CD14-positive monocyte (primary cell): ENCODE data around the gene OR1N1. TPM values are rescaled to one million over a fixed set of nuclear protein-coding genes. Genes with fewer than 3 reads are reported as not detected.

Source experiments
- DNase-seq, 3 donors: peaks; one replicate each; pipeline ENCODE4 v3.0.0-alpha.2; 2011 to 2022
- H2AFZ ChIP-seq: 2 replicates; pipeline ENCODE4 v1.6.0; 2012; ENCODE audit warnings: mild to moderate bottlenecking, low read depth, low read length, inconsistent platforms; ENCODE audit not compliant: insufficient read depth, poor library complexity, severe bottlenecking
- H3K27ac ChIP-seq, 2 donors: 1 replicate in 1 of 2; 2 replicates in 1 of 2; pipeline ENCODE4 v1.5.1; 2012 to 2013; ENCODE audit warnings: low read length in 2 of 2, control low read depth in 1 of 2, inconsistent platforms in 1 of 2, low read depth in 1 of 2, mild to moderate bottlenecking in 1 of 2
- H3K27me3 ChIP-seq, 2 donors: one replicate each; pipeline versions ENCODE4 v1.6.0 to v1.6.1; 2011 to 2013; ENCODE audit warnings: low read length in 2 of 2; ENCODE audit not compliant: control insufficient read depth in 2 of 2, insufficient read depth in 2 of 2
- H3K36me3 ChIP-seq, 2 donors: replicated peaks in 1 of 2; 1 replicate in 1 of 2; 2 replicates in 1 of 2; pipeline versions ENCODE4 v1.5.1 to v1.6.1; 2012 to 2013; ENCODE audit warnings: low read length in 2 of 2, control low read depth in 1 of 2, inconsistent platforms in 1 of 2, mild to moderate bottlenecking in 1 of 2; ENCODE audit not compliant: insufficient read depth in 2 of 2, control insufficient read depth in 1 of 2
- H3K4me1 ChIP-seq, 2 donors: 1 replicate in 1 of 2; 2 replicates in 1 of 2; pipeline versions ENCODE4 v1.5.1 to v1.6.1; 2012 to 2013; ENCODE audit warnings: low read length in 2 of 2, control low read depth in 1 of 2, inconsistent platforms in 1 of 2, mild to moderate bottlenecking in 1 of 2, moderate library complexity in 1 of 2; ENCODE audit not compliant: insufficient read depth in 2 of 2, control insufficient read depth in 1 of 2
- H3K4me2 ChIP-seq: replicated peaks from 2 replicates; pipeline ENCODE3; 2012; ENCODE audit warnings: low read length, moderate library complexity, mild to moderate bottlenecking; ENCODE audit not compliant: poor library complexity, severe bottlenecking; ENCODE audit errors: extremely low read depth
- H3K4me3 ChIP-seq, 3 experiments: fragments of 200-600 bp in 1 of 3; sonication (generic) in 1 of 3; replicated peaks in 1 of 3; 1 replicate in 2 of 3; 2 replicates in 1 of 3; pipeline ENCODE4 v1.5.1; 2011 to 2013; ENCODE audit warnings: low read length in 3 of 3, mild to moderate bottlenecking in 3 of 3, control low read depth in 2 of 3, low read depth in 2 of 3, inconsistent platforms in 1 of 3, moderate library complexity in 1 of 3
- H3K79me2 ChIP-seq: 2 replicates; pipeline ENCODE4 v1.6.0; 2012; ENCODE audit warnings: mild to moderate bottlenecking, control low read depth, inconsistent platforms, low read length, moderate library complexity; ENCODE audit not compliant: insufficient read depth
- H3K9ac ChIP-seq: 2 replicates; pipeline ENCODE4 v1.6.0; 2017; ENCODE audit warnings: low read length, mild to moderate bottlenecking; ENCODE audit not compliant: insufficient read depth, poor library complexity, severe bottlenecking
- H3K9me3 ChIP-seq, 2 donors: replicated peaks in 1 of 2; 1 replicate in 1 of 2; 2 replicates in 1 of 2; pipeline versions ENCODE4 v1.5.1 to v1.6.1; 2012 to 2013; ENCODE audit warnings: low read length in 2 of 2, control low read depth in 1 of 2; ENCODE audit not compliant: control insufficient read depth in 1 of 2, insufficient read depth in 1 of 2
- H4K20me1 ChIP-seq: 2 replicates; pipeline ENCODE4 v1.6.0; 2012; ENCODE audit warnings: mild to moderate bottlenecking, low read length, control low read depth, moderate library complexity; ENCODE audit not compliant: insufficient read depth
- H3K27ac Mint-ChIP-seq, 7 donors: one replicate each; pipeline ENCODE4 v1.8.0; 2020; ENCODE audit warnings: mild to moderate bottlenecking in 7 of 7, mixed read lengths in 7 of 7, moderate library complexity in 6 of 7, inconsistent platforms in 2 of 7
- H3K27me3 Mint-ChIP-seq, 3 donors: one replicate each; pipeline ENCODE4 v1.8.0; 2021 to 2022; ENCODE audit warnings: low read depth in 3 of 3, mild to moderate bottlenecking in 3 of 3, mixed read lengths in 3 of 3, moderate library complexity in 3 of 3, inconsistent platforms in 1 of 3
- H3K36me3 Mint-ChIP-seq, 2 donors: one replicate each; pipeline ENCODE4 v1.8.0; 2020; ENCODE audit warnings: mixed read lengths in 2 of 2, inconsistent platforms in 1 of 2, mild to moderate bottlenecking in 1 of 2
- H3K4me1 Mint-ChIP-seq: one replicate; pipeline ENCODE4 v1.8.0; 2020; ENCODE audit warnings: mild to moderate bottlenecking, mixed read lengths
- H3K4me3 Mint-ChIP-seq, 2 donors: one replicate each; pipeline ENCODE4 v1.8.0; 2020; ENCODE audit warnings: mild to moderate bottlenecking in 2 of 2, mixed read lengths in 2 of 2, moderate library complexity in 1 of 2
- H3K9me3 Mint-ChIP-seq, 7 donors: one replicate each; pipeline ENCODE4 v1.8.0; 2020 to 2022; ENCODE audit warnings: mixed read lengths in 7 of 7, mild to moderate bottlenecking in 6 of 7, moderate library complexity in 6 of 7, inconsistent platforms in 2 of 7
- CTCF ChIP-seq: fragments of 200-600 bp; IDR thresholded peaks from one replicate; pipeline ENCODE4 v1.8.0; 2022; ENCODE audit warnings: antibody characterized with exemption, mild to moderate bottlenecking
- WGBS: methylation state at CpG from one replicate; pipeline ENCODE4 v1.1.5; 2013; ENCODE audit warnings: missing lambda C conversion rate; ENCODE audit not compliant: insufficient coverage; 5-methylcytosine and 5-hydroxymethylcytosine counted together
- intact Hi-C, 2 donors: fragments of 100-400 bp; cut with micrococcal nuclease; formaldehyde crosslinking; loops; one replicate each; pipeline versions ENCODE4 v1.15.0 to v1.15.1; 2023
- polyA plus RNA-seq, 3 donors: library from polyadenylated mRNA; depleted of rRNA in 1 of 3; unstranded in 2 of 3; stranded (reverse) in 1 of 3; fragments of 300-500 nt in 2 of 3; fragments of >200 nt in 1 of 3; fragmentation: Illumina TruSeq in 2 of 3; gene quantifications; 1 replicate in 2 of 3; 2 replicates in 1 of 3; pipeline ENCODE4 v1.2.3, GENCODE V29; 2012 to 2021

Gene OR1N1
- polyA plus RNA-seq, 3 donors: not detected

DNA sequence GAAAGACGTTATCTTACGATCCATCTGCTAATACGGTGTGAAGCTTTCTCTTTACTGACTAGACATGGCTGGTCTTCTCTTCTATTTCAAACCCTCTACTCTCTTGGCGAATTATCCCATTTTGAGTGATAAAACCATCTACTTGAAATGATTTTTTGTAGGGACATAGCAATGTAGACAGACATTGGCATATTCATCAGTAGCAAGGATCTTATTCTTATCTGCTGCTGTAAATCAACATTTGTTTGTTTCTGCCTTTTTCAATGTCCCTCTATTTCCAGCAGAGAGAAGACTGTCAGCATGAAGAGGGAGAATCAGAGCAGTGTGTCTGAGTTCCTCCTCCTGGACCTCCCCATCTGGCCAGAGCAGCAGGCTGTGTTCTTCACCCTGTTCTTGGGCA is 8.3 kb downstream of the OR1N1 start, which contains the start of gene OR1J4:
Gene OR1J4 (plus strand): TSS at position 301 of the 400 bp plus-strand sequence. CDS start 0 bp downstream, at position 301.
- Histone ChIP-seq H4K20me1 (no peaks in the 10 kb centered on the region), H3K36me3 (no peaks in the 10 kb centered on the region), H3K27me3 (peaks cover 0 to 3% of the 10 kb centered on the region in 2 donors), H3K4me2 (no peak within 1 kb of the TSS), H2AFZ (no peak within 1 kb of the TSS), H3K9me3 (no peaks in the 10 kb centered on the region), H3K4me1 (no peaks in the 10 kb centered on the region), H3K27ac (no peak within 1 kb of the TSS), H3K4me3 (no peak within 1 kb of the TSS), H3K79me2 (no peaks in the 10 kb centered on the region), H3K9ac (no peak within 1 kb of the TSS)
- Mint-ChIP-seq H3K4me1 (no peaks in the 10 kb centered on the region), H3K27ac (no peak within 1 kb of the TSS), H3K4me3 (no peak within 1 kb of the TSS), H3K9me3 (peaks cover 0 to 3% (median 0%) of the 10 kb centered on the region in 7 donors), H3K36me3 (no peaks in the 10 kb centered on the region), H3K27me3 (peaks cover 3 to 10% (median 3%) of the 10 kb centered on the region in 3 donors)
- DNase-seq: no peak
- no peak for TF ChIP-seq CTCF
- no CpG with 5 or more reads among the region's 4 CpGs for WGBS
- intact Hi-C loops: no loop called here

DNA sequence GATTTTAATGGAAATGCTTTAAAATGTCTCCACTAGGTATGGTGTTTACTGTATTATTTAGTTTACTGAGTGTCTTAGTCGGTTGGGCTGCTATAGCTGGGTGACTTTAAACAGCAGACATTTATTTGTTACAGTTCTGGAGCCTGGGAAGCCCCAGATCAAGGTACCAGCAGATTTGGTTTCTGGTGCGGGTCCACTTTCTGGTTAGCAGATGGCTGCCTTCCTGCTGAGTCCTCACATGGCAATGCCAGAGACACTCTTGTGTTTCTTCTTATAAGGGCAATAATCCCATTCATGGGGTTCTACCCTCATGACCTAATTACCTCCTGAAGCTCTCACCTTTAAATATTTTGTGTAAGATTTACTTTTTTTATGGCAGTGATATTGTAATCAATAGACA is 8.9 kb downstream of the OR1N1 start:
- intact Hi-C loops: no loop called here
- Mint-ChIP-seq H3K27ac (no peak overlapping the region), H3K4me3 (no peak overlapping the region), H3K4me1 (no peaks in the 10 kb centered on the region), H3K27me3 (peaks cover 3 to 10% (median 3%) of the 10 kb centered on the region in 3 donors), H3K9me3 (peaks cover 0 to 3% (median 0%) of the 10 kb centered on the region in 7 donors), H3K36me3 (no peaks in the 10 kb centered on the region)
- no peak overlapping the region for H3K9ac ChIP-seq
- H2AFZ ChIP-seq: no peak overlapping the region
- H3K4me2 ChIP-seq: no peak overlapping the region
- no peaks in the 10 kb centered on the region for H3K36me3 ChIP-seq
- H3K4me1 ChIP-seq: no peaks in the 10 kb centered on the region
- 81% methylated on average over 2 of the region's 2 CpGs for WGBS
- no peak overlapping the region for H3K4me3 ChIP-seq
- DNase-seq: no peak
- peaks cover 0 to 3% of the 10 kb centered on the region in 2 donors for H3K27me3 ChIP-seq
- H3K79me2 ChIP-seq: no peaks in the 10 kb centered on the region
- H4K20me1 ChIP-seq: no peaks in the 10 kb centered on the region
- no peak for TF ChIP-seq CTCF
- H3K27ac ChIP-seq: no peak overlapping the region
- no peaks in the 10 kb centered on the region for H3K9me3 ChIP-seq
